ENCODE measurements around the gene FXYD3.
A peak's percentile ranks its signal among the peaks of the same experiment; 100 is the strongest.

The FXYD3 gene

GRCh38 chr19:35106291-35106583 is 9.4 kb upstream of the FXYD3 start:
- TF ChIP-seq Cebpa-rat (IDR thresholded peaks at IDR 0.05), result no peak
- no peak overlapping the region for H3K27ac ChIP-seq

GRCh38 chr19:35106898-35107541 is 8.6 kb upstream of the FXYD3 start:
- no peaks in the 10 kb centered on the region for H3K27me3 ChIP-seq
- no peak for TF ChIP-seq Cebpa-rat (IDR thresholded peaks at IDR 0.05)
- H3K4me3 ChIP-seq, result no peak overlapping the region
- H3K9ac ChIP-seq, result no peak overlapping the region
- peak overlapping the region in 3 of 11 experiments; percentile 33 to 52 (median 50); a peak in 1 of 22 replicates for H3K4me2 ChIP-seq
- H3K27ac ChIP-seq, result no peak overlapping the region
- H4K20me1 ChIP-seq, result no peaks in the 10 kb centered on the region
- peaks cover 0 to 18% (median 5%) of the 10 kb centered on the region in 10 experiments; a peak in 7 of 20 replicates for H3K4me1 ChIP-seq
- H3K9me3 ChIP-seq (replicated peaks in 1 of 11), result peaks cover 0 to 11% (median 9%) of the 10 kb centered on the region in 11 experiments; a peak in 8 of 22 replicates
- H3K36me3 ChIP-seq, result no peaks in the 10 kb centered on the region

More at GRCh38 chr19:35106291-35106583, 9.4 kb upstream of the FXYD3 start:
- H3K36me3 ChIP-seq, result no peaks in the 10 kb centered on the region
- no peak overlapping the region for H3K9ac ChIP-seq
- no peaks in the 10 kb centered on the region for H4K20me1 ChIP-seq
- no peaks in the 10 kb centered on the region for H3K27me3 ChIP-seq
- H3K4me1 ChIP-seq, result peaks cover 0 to 18% (median 5%) of the 10 kb centered on the region in 10 experiments; a peak in 7 of 20 replicates
- peaks cover 0 to 11% (median 9%) of the 10 kb centered on the region in 11 experiments; a peak in 8 of 22 replicates for H3K9me3 ChIP-seq (replicated peaks in 1 of 11)
- no peak overlapping the region for H3K4me3 ChIP-seq
- H3K4me2 ChIP-seq, result no peak overlapping the region

- TF ChIP-seq Cebpa-rat (IDR thresholded peaks at IDR 0.05), result no peak
- Histone ChIP-seq H3K4me3 (no peak overlapping the region), H3K4me2 (peak overlapping the region in 3 of 11 experiments; percentile 33 to 52 (median 50); a peak in 3 of 22 replicates), H3K27ac (no peak overlapping the region), H3K9me3 (replicated peaks in 1 of 11) (peaks cover 0 to 11% (median 9%) of the 10 kb centered on the region in 11 experiments; a peak in 8 of 22 replicates), H3K9ac (no peak overlapping the region), H4K20me1 (no peaks in the 10 kb centered on the region), H3K36me3 (no peaks in the 10 kb centered on the region), H3K27me3 (no peaks in the 10 kb centered on the region), H3K4me1 (peaks cover 0 to 18% (median 5%) of the 10 kb centered on the region in 10 experiments; a peak in 7 of 20 replicates)
Observed at GRCh38 chr19:35107545-35107944, 8.1 kb upstream of the FXYD3 start.

- H3K27me3 ChIP-seq, result no peaks in the 10 kb centered on the region
- H3K27ac ChIP-seq, result no peak overlapping the region
- TF ChIP-seq Cebpa-rat (IDR thresholded peaks at IDR 0.05), result no peak
- peaks cover 0 to 18% (median 5%) of the 10 kb centered on the region in 10 experiments; a peak in 7 of 20 replicates for H3K4me1 ChIP-seq
- no peak overlapping the region for H3K4me3 ChIP-seq
- H3K9ac ChIP-seq, result no peak overlapping the region
- no peaks in the 10 kb centered on the region for H3K36me3 ChIP-seq
- no peak overlapping the region for H3K4me2 ChIP-seq
- no peaks in the 10 kb centered on the region for H4K20me1 ChIP-seq
- H3K9me3 ChIP-seq (replicated peaks in 1 of 11), result peaks cover 0 to 11% (median 9%) of the 10 kb centered on the region in 11 experiments; a peak in 8 of 22 replicates
Observed at GRCh38 chr19:35108730-35109129, 6.9 kb upstream of the FXYD3 start.

GRCh38 chr19:35109395-35110112 is 6.1 kb upstream of the FXYD3 start:
- Histone ChIP-seq H3K27ac (no peak overlapping the region), H3K27me3 (no peaks in the 10 kb centered on the region), H3K36me3 (no peaks in the 10 kb centered on the region), H3K9ac (no peak overlapping the region), H3K4me1 (peaks cover 0 to 23% (median 7%) of the 10 kb centered on the region in 10 experiments; a peak in 16 of 20 replicates), H3K4me3 (no peak overlapping the region), H3K9me3 (replicated peaks in 1 of 11) (peaks cover 0 to 11% (median 9%) of the 10 kb centered on the region in 11 experiments; a peak in 8 of 22 replicates), H3K4me2 (peak overlapping the region in 2 of 11 experiments; percentile 8 to 14; a peak in 1 of 22 replicates), H4K20me1 (no peaks in the 10 kb centered on the region)
- no peak for TF ChIP-seq Cebpa-rat (IDR thresholded peaks at IDR 0.05)

GRCh38 chr19:35110974-35111373 is 4.6 kb upstream of the FXYD3 start:
- H3K4me2 ChIP-seq, result peak overlapping the region in 3 of 11 experiments; percentile 10 to 43 (median 13); a peak in 2 of 22 replicates
- H3K36me3 ChIP-seq, result no peaks in the 10 kb centered on the region
- H3K9me3 ChIP-seq (replicated peaks in 1 of 11), result peaks cover 0 to 9% (median 6%) of the 10 kb centered on the region in 11 experiments; a peak in 8 of 22 replicates
- H3K4me1 ChIP-seq, result peaks cover 3 to 30% (median 14%) of the 10 kb centered on the region in 10 experiments; a peak in 18 of 20 replicates
- H3K27ac ChIP-seq, result no peak overlapping the region
- no peaks in the 10 kb centered on the region for H3K27me3 ChIP-seq
- no peak overlapping the region for H3K4me3 ChIP-seq
- H3K9ac ChIP-seq, result no peak overlapping the region
- no peaks in the 10 kb centered on the region for H4K20me1 ChIP-seq
- TF ChIP-seq Cebpa-rat (IDR thresholded peaks at IDR 0.05), result no peak

- H3K4me1 ChIP-seq, result peaks cover 3 to 27% (median 18%) of the 10 kb centered on the region in 10 experiments; a peak in 18 of 20 replicates
- no peaks in the 10 kb centered on the region for H3K9me3 ChIP-seq (replicated peaks in 1 of 11)
- no peak overlapping the region for H3K4me2 ChIP-seq
- H3K4me3 ChIP-seq, result no peak overlapping the region
- no peaks in the 10 kb centered on the region for H3K27me3 ChIP-seq
- no peak overlapping the region for H3K27ac ChIP-seq
- no peak overlapping the region for H3K9ac ChIP-seq
- no peaks in the 10 kb centered on the region for H3K36me3 ChIP-seq
- no peaks in the 10 kb centered on the region for H4K20me1 ChIP-seq
- TF ChIP-seq Cebpa-rat (IDR thresholded peaks at IDR 0.05), result no peak
Observed at GRCh38 chr19:35112995-35113688, 2.5 kb upstream of the FXYD3 start.

- Histone ChIP-seq H4K20me1 (no peaks in the 10 kb centered on the region), H3K27ac (no peak overlapping the region), H3K9me3 (replicated peaks in 1 of 11) (no peaks in the 10 kb centered on the region), H3K4me3 (peak overlapping the region in 4 of 10 experiments; percentile 14 to 51 (median 28); a peak in 5 of 20 replicates), H3K4me1 (peaks cover 14 to 39% (median 30%) of the 10 kb centered on the region in 10 experiments), H3K27me3 (no peaks in the 10 kb centered on the region), H3K4me2 (peak overlapping the region; percentile 43 to 90 (median 70)), H3K36me3 (no peaks in the 10 kb centered on the region), H3K9ac (peak overlapping the region in 7 of 11 experiments; percentile 5 to 47 (median 24); a peak in 4 of 22 replicates)
- no peak for TF ChIP-seq Cebpa-rat (IDR thresholded peaks at IDR 0.05)
Observed at GRCh38 chr19:35114353-35115176, 1.1 kb upstream of the FXYD3 start.

Data from BLaER1 treated with 17β-estradiol and CSF1 and Interleukin-3, amounts not matched to agents 10 nM and 100 nM (cell line).